Stimulated activated CD8-positive, alpha-beta memory T cell treated with anti-CD3 and anti-CD28 coated beads, Interleukin-2, amount 100 ng/mL, for 1 hour (primary cell): ENCODE measurements around the gene PTCD1.
"Not testable (repeated sequence)": the region's sequence is repeated elsewhere in the genome, so short reads cannot be mapped to it uniquely, and the experiment has no call there.

Experiments used
- DNase-seq, 2 donors: peaks; one replicate each; pipeline ENCODE4 v3.0.0-alpha.2; 2020; ENCODE audit warnings: low read depth in 2 of 2

The PTCD1 gene

DNA sequence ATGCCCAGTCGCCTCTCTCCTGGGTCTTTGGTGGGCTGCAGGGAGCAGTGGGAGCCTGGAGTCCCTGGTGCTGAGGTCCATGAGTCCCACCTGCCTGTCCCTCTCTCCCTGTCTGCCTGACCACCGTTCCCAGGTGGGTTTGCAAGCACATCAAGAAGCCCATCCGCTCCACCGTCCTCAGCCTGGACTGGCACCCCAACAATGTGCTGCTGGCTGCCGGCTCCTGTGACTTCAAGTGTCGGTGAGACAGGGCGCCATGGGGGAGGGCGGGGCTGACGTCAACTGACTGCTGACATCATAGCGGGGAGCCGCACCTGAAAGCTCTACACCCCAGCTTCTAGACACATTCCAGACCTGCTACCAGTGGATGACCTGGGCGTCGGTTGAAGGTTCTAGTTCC lies 48.8 kb downstream of the PTCD1 start:
- DNase-seq, result no peak

DNA sequence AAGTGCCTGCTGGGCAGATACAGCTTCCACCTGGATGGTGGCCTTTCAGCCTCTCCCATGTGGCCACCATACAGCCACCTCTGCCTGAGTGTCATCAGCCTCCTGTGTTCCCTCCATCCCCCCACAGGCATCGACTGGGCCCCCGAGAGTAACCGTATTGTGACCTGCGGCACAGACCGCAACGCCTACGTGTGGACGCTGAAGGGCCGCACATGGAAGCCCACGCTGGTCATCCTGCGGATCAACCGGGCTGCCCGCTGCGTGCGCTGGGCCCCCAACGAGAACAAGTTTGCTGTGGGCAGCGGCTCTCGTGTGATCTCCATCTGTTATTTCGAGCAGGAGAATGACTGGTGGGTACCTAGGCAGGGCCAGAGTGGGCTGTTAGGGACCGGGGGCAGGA lies 50.7 kb downstream of the PTCD1 start:
- DNase-seq, result no peak

DNA sequence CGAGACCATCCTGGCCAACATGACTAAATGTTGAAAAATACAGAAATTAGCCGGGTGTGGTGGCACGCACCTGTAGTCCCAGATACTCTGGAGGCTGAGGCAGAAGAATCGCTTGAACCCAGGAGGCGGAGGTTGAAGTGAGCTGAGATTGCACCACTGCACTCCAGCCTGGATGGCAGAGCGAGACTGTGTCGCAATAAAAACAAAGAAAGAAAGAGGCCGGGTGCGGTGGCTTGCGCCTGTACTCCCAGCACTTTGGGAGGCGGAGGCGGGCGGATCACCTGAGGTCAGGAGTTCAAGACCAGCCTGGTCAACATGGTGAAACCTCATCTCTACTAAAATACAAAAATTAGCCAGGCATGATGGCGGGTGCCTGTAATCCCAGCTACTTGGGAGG lies 51.4 kb downstream of the PTCD1 start:
- DNase-seq, result not testable (repeated sequence)

DNA sequence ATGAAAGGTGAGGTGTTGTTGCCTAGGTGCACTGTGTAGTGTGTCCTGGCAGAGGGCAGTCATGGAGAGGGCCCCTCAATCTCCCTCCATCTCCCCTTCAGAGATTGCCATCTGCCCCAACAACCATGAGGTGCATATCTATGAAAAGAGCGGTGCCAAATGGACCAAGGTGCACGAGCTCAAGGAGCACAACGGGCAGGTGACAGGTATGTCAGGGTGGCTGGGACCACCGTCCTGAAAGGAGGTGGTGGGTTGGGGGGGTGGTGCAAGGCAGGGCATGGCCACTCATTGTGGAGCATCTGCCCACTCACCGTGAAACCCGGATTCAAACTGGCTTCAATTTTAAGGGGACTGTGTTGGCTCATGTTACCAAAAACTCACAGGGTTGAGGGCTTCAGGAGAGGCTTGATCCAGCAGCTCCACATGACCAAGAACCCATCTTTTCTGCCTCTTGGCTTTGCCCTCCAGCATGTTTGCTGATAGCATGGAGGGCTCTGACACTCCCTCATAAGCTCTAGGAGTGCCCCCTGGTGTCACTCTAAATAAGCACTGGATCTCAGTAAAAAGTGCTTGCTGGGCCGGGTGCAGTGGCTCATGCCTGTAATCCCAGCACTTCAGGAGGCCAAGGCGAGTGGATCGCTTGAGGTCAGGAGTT lies 51.9 kb downstream of the PTCD1 start:
- no peak for DNase-seq

DNA sequence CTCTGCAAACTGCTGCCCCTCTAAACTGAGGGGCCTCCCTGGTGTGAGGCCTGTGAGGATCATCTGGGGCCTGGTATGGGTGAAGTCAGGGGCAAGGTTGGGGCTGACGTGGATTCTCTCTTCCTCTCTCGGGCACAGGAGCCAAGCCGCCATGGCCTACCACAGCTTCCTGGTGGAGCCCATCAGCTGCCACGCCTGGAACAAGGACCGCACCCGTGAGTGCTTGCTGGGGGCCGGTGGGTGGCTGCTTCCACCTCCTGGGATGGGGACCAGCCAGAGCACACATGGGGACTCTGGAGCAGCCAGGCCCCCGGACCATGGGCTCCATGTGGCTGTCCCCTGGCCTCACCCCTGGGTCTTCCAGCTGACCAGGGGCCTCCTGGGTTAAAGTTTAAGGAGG lies 53.0 kb downstream of the PTCD1 start:
- no peak for DNase-seq

DNA sequence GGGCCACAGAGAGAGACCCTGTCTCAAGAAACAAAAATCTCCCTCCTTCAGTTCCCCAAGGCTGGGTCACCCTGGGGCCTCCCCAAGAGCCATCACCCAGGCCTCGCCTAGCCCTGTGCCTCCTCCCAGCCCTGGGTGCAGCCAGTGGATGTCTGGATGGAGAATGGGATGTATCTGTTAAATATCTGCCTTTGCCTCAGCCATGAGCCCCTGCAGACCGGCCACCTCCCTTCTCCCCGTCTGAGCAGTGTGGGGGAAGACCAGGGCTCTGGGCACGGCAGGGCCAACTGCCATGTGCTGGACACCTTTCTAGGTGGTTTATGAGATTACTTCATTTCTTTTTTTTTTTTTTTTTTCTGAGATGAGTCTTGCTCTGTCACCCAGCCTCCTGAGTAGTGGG lies 54.1 kb downstream of the PTCD1 start:
- DNase-seq, result no peak

DNA sequence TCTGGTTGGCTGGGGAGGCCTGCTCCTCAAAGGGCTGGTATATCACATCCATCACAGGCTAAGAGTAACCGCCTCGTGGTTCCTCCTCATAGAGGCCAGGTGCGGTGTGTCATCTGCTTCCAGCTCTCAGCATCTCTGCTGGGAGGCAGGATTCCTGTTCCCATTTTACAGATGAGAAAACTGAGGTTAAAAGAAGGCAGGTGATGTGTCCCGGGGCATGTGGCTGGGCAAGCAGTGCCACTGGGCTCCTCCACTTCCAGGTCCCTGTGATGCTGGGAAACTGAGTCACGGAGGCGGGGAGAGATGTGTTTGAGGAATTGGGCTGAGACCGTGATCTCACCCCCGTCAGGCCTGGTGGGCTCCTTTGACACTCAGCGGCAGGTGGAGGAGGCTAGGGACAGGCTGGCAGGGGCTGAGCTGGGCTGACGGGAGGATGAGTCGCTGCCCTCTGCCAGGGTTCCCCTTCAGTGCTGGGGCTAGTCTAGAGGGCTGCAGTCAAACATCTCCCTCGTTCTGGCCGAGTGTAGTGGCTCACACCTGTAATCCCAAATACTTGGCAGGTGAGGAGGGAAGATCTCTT lies 54.7 kb downstream of the PTCD1 start:
- no peak for DNase-seq

DNA sequence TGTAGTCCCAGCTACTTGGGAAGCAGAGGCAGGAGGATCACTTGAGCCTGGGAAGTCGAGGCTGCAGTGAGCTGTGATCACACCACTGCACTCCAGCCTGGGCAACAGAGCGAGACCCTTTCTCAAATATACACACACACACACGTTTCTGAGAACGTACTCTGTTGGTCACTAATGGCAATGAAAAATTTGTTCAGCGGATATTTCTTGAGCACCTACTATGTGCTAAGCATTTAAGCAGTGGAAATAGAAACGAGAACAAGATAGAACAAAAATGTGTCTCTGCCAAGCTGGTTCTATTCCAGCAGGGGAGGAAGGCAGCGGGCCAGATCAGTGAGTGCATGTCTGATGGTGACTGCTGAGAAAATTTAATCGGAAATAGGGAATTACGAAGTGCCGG lies 55.4 kb downstream of the PTCD1 start:
- DNase-seq, result no peak

DNA sequence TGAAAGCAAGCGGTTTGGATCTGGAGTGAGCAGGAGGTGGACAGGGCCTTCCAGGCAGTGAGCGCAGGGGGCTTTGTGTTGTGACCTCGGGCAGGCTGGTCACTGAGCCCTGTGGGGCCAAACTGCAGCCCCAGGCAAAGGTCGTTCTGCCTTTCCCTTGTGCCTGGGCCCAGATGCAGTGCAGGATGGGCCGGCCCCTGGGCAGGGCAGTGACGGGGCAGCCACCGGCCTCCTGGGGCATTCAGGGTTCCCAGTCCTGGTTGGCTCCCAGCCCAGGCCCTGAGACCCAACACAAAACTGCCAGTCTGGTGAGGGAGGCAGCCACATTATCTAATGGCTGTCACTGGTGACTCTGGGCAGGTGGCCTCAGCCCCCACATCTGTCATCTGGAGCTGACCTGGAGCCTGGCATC lies 56.9 kb downstream of the PTCD1 start:
- no peak for DNase-seq

DNA sequence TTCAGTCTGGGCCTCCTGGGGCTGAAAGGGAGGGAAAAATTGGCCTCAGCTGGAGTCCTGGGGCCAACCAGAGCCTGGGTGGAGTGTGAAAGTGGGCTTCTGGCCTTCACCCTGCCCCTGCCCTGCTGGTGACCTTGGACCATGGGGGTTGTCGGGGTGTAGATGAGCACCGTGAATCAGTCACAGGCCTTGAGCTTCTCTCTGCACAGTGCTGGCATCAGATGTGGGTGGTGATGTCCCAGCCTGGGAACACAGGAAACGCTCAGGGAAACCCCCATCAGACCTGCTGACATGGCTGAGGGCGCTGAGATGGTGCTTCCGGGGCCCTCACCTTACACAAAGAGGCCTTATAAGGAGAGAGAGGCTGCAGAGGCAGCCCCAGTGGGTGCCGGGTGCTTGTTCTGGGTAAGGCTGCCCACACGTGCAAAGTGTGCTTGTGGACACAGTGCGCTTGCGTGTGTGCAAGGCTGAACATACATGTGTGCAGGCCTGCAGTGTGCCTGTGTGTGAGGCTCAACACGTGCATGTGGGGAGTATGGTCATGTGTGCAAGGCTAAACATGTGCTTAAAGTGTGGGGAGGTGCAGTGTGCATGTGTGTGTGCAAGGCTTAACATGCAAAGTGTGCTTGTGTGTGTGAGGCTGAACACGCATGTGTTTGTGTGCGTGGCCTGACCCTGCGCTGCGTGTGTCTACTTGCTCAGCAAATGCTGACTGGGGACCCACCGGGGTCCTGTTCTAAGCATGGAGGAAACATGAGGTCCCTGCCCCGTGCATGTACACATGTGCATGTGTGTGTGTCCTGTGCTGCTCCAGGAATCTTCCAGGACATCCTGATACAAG lies 57.6 kb downstream of the PTCD1 start:
- peak; percentile 73 to 75 for DNase-seq

DNA sequence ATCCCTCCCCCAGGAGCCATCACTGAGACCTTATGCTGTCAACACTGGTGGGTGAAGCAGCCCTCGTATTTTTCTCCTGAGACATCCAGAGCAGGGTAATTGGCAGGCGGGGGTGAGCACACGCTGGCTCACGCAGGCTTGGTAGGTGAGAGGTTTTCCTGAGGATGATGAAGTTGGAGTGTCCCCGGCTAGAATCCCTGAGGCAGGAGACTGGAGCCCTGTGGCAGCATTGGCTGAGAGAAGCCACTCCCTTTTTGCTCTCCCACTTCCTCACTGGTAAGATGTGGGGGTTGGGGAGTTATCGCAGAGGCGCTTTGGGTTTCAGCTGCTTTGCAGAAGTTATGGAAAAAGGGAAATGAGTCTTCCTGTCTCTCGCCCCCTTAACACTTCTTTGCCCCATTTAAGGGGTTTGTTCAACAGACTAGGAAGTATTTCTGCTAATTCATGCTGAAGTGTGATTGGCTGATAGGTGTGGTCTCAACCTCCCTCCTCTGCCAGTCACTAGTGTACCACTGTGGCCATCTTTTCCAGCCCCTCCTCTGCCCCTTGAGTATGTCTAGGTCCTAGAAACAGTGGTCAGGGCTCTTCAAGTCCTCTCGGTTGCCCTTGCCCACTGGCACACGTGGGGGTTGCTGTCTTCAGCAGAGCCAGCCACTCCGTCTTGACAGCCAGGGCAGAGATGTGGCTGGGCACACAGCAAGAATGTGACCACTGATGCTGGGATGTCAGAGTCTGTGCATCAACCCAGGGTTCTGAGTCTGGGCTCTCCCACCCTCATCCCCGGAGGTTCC lies 58.4 kb downstream of the PTCD1 start:
- no peak for DNase-seq

DNA sequence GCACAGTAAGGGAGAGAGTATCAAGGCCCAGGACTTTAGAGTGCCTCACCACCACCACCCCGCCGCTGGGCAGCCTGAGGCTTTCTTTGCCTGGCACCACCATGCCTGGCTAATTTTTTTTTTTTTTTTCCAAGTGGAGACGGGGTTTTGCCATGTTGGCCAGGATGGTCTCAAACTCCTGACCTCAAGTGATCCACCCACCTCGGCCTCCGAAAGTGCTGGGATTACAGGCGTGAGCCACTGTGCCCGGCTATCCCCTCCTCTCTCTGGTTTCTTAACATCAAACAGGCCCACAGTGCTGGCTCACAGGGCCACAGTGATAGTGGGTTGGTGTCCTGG lies 58.9 kb downstream of the PTCD1 start:
- not testable (repeated sequence) for DNase-seq

DNA sequence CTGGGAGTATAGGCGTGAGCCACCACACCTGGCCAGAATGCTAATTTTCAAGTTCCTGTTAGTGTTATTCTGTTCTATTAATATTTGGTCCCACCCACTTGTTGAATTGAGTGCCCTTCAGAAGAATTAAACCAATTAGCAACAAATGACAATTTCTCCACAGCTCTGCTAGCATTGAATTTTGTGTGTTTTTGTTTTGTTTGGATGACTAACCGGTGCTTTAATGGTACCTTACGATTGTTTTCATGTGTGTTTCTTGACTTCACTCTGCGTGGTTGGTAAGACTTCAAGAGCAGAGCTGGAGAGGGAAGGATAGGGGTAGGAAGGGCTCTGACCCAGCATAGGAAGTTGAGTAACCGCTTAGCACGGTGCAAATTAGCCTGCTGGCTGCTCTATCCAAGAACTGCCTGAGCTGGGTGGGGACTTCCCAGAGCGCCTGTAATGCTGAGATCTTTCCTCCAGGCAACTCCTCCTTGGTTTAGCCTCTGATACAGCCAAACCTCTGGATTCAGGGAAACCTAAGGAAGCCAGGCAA lies 59.5 kb downstream of the PTCD1 start:
- DNase-seq, result no peak

DNA sequence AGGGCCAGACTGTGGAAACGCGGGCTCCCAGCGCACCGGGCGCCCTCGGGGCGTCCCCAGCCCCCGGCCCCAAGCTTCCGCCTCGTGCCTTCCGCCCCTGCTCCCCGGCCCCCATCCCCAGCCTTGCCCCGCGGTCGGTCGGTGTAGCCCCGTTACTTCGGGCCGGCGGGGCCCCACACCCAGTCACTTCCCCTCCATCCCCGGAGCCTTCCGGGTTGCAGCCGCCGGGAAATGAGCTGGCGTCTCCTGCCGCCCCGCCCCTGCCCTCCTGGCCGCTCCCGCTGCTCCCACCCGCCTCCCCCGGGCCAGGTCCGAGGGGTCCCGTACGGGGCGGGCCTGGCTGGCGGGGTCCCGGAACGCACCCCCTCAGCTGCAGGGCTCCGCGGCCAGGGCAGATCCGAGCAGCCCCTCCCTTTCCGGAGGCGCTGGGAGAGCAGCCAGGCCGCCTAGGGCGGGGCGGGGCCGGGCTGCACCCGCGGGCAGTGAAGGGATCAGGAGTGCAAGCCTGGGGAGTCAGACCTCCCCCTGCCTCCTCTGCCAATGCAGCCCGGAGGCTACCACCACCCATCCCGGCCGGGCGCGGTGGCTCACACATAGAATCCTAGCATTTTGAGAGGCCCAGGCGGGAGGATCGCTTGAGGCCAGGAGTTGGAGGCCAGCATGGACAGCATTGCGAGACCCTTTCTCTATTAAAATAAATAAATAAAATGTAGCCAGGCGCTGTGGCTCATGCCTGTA lies 63.4 kb downstream of the PTCD1 start:
- DNase-seq, result peak in 1 of 2 donors; percentile 39

DNA sequence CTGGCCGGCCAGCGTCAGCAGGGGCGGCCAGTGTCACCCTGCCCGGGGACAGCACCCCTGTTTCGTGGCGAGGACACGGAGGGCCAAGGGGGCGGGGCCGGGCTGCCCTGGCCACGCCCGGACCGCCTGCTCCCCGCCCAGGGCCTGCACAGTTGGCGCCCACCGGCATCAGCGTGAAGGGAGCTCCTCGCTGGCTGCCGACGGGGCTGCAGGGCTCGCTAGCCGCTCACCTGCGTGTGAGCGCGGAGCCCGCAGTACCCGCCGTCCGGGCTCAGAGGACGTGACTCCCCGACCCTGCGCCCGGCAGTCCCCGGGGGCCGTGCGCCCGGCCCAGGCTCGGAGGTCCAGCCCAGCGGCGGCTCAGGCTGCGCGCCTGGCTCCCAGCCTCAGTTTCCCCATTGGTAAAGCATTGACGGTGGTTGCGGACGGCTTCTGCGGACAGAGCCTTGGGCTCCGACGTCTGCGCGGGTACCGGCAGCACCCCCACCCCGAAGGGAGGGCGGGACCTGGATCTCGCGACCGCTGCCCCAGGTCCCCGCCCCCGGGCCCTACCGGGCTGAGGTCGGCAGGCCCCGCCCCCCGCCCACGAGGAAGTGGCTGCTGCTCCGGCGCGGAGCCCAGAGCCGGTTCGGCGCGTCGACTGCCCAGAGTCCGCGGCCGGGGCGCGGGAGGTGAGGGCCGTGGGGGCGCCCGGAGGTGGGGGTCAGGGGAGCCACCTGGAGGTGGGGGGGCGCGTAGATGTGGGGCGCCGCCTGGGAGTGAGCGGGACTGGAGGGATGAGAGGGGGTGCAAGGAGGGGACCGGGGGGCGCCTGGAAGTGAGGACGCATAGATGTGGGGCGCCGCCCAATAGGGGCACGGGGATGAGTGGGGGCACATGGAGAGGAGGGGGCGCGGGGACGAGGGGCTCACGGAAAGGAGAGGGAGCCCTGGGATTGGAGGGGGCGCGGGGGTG lies 64.2 kb downstream of the PTCD1 start, which contains the start of gene ARPC1B:
Gene ARPC1B (plus strand): TSS at position 620 of the 954 bp plus-strand sequence. CDS start 10,985 bp downstream, outside the sequence.
- DNase-seq, result peak; percentile 56 to 75

DNA sequence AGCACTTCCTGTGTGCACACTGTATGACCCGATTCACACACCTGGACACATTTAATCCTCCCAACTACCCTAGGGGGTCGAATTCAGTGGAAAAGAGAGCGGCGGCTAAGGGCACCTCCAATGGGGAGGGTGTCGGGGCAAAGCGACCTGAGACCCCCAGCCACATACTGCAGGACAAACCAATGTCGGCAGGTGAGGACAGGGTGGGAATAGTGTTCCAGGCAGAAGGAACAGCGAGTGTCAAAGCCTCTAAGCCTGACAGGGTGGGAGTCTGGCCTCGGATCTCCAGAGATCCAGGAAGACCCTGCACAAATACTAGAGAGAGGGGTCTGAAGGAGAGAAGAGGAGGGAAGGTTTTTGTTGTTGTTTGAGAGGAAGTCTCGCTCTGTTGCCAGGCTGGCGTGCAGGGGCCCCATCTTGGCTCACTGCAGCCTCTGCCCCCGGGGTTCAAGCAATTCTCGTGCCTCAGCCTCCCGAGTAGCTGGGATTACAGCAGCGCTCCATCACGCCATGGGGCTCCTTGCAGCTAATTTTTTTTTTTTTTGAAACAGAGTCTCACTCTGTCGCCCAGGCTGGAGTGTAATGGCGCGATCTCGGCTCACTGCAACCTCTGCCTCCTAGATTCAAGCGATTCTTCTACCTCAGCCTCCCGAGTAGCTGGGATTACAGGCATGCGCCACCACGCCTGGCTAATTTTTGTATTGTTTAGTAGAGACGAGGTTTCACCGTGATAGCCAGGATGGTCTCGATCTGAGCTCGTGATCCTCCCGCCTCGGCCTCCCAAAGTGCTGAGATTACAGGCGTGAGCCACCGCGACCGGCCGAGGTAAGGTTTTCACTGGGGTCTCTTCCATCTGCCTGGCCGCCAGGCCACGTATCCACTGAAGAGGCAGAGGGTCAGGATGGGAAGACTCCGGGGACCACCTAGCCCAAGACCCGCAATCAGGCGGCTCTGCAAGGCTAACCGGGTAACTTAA lies 65.2 kb downstream of the PTCD1 start:
- no peak for DNase-seq

DNA sequence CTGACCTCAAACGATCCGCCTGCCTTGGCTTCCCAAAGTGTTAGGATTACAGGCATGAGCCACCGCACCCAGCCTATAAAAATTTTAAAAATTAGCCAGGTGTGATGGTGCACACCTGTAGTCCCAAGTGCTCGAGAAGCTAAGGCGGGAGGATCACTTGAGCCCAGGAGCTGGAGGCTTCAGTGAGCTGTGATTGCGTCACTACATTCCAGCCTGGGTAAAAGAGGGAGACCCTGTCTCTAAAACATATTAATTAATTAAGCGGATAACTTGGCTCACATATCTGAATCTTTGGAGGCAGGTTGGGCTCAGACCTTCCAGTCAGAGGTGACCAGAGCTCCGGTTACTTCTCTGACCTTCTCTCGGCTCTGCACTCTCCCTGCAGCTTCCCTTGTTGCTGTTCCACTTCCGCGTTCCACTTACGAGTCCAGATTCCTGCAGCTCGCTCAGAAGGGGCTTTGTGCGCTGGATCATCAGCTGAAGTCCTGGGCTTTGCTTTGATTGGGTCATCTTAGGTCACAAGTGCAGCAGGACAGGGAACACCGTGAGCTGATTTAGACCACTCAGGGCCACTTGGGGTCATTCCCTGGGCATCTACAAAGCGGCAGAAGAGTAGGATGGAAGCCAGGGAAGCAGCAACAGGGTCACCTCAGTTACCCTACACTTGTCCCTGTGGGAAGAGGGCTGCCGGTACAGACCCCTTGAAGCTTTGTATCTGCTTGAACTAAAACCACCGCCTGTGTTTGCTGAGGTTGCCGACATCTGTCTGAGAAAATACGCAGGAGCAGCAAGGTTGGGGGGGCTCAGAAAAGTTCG lies 66.1 kb downstream of the PTCD1 start:
- DNase-seq, result no peak

DNA sequence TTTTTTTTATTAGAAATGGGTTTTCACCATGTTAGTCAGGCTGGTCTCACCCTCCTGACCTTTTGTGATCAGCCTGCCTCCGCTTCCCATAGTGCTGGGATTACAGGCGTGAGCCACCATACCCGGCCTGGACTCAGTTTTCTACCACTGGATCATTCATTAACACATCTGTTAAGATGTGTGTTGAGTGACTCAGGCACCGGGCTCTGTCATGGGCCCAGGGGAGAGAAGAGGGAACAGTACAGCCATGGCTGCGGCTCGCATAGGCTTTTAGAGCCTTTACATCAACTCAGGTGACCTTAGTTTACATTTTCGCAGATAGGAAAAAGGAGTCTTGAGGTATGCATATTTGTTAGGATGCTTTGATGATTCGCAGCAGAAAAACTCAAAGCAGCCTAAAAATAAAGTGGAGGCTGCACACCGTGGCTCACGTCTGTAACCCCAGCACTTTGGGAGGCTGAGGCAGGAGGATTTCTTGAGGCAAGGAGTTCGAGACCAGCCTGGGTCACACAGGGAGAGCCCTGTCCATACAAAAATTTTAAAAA lies 67.2 kb downstream of the PTCD1 start:
- no peak for DNase-seq
